ENCODE results near the gene SGCD.

SGCD gene

GRCh38 chr5:156479849-156480248, 152.9 kb downstream of the SGCD start:
- H3K4me3 ChIP-seq (ENCODE audit: low read depth, low read length): no peak overlapping the region
- no peaks in the 10 kb centered on the region for H3K36me3 ChIP-seq
- no peaks in the 10 kb centered on the region for H3K4me1 ChIP-seq
- no peak for TF ChIP-seq CTCF (IDR thresholded peaks at IDR 0.05; ENCODE audit: low read depth, low read length)
- H3K27me3 ChIP-seq: no peaks in the 10 kb centered on the region
- DNase-seq: no peak
- no peaks in the 10 kb centered on the region for H3K9me3 ChIP-seq

GRCh38 chr5:156481741-156482140, 154.8 kb downstream of the SGCD start:
- no peaks in the 10 kb centered on the region for H3K4me1 ChIP-seq
- no peak overlapping the region for H3K4me3 ChIP-seq (ENCODE audit: low read depth, low read length)
- H3K27me3 ChIP-seq: no peaks in the 10 kb centered on the region
- DNase-seq: no peak
- no peak for TF ChIP-seq CTCF (IDR thresholded peaks at IDR 0.05; ENCODE audit: low read depth, low read length)
- H3K36me3 ChIP-seq: no peaks in the 10 kb centered on the region
- H3K9me3 ChIP-seq: no peaks in the 10 kb centered on the region

- H3K36me3 ChIP-seq: no peaks in the 10 kb centered on the region
- H3K4me1 ChIP-seq: no peaks in the 10 kb centered on the region
- DNase-seq: no peak
- TF ChIP-seq CTCF (IDR thresholded peaks at IDR 0.05; ENCODE audit: low read depth, low read length): no peak
- H3K9me3 ChIP-seq: no peaks in the 10 kb centered on the region
- no peaks in the 10 kb centered on the region for H3K27me3 ChIP-seq
- no peak overlapping the region for H3K4me3 ChIP-seq (ENCODE audit: low read depth, low read length)
Measured at GRCh38 chr5:156482818-156483217, 155.9 kb downstream of the SGCD start.

GRCh38 chr5:156486394-156487238, 159.7 kb downstream of the SGCD start:
- TF ChIP-seq CTCF (IDR thresholded peaks at IDR 0.05; ENCODE audit: low read depth, low read length): no peak
- Histone ChIP-seq H3K27me3 (no peaks in the 10 kb centered on the region), H3K4me3 (ENCODE audit: low read depth, low read length) (no peak overlapping the region)

GRCh38 chr5:156491766-156492165, 164.8 kb downstream of the SGCD start:
- H3K36me3 ChIP-seq: no peaks in the 10 kb centered on the region
- H3K9me3 ChIP-seq: no peaks in the 10 kb centered on the region; the same call in 1 of the 2 replicates
- no peak for DNase-seq
- no peaks in the 10 kb centered on the region for H3K27me3 ChIP-seq
- no peaks in the 10 kb centered on the region for H3K4me1 ChIP-seq
- no peak overlapping the region for H3K4me3 ChIP-seq (ENCODE audit: low read depth, low read length)
- no peak for TF ChIP-seq CTCF (IDR thresholded peaks at IDR 0.05; ENCODE audit: low read depth, low read length)

More at GRCh38 chr5:156486394-156487238, 159.7 kb downstream of the SGCD start:
- Histone ChIP-seq H3K4me1 (no peaks in the 10 kb centered on the region), H3K36me3 (no peaks in the 10 kb centered on the region), H3K9me3 (no peaks in the 10 kb centered on the region)
- no peak for DNase-seq

GRCh38 chr5:156496291-156496690, 169.3 kb downstream of the SGCD start:
- Histone ChIP-seq H3K4me1 (no peaks in the 10 kb centered on the region), H3K36me3 (no peaks in the 10 kb centered on the region), H3K4me3 (ENCODE audit: low read depth, low read length) (no peak overlapping the region), H3K27me3 (no peaks in the 10 kb centered on the region), H3K9me3 (no peaks in the 10 kb centered on the region; the same call in 1 of the 2 replicates)
- TF ChIP-seq CTCF (IDR thresholded peaks at IDR 0.05; ENCODE audit: low read depth, low read length): no peak
- no peak for DNase-seq

Measured in BE2C (cell line).